HG03342 (cell line): ENCODE data around the gene DCC.

ENCODE experiments used
- ATAC-seq: cut with Tn5 transposase; IDR thresholded peaks from one replicate; pipeline ENCODE4 v1.9.1; 2021; ENCODE audit warnings: mild to moderate bottlenecking, moderate library complexity; ENCODE audit not compliant: unreplicated experiment

DCC gene

GRCh38 chr18:52764316-52764715 lies 424.3 kb downstream of the DCC start:
- no peak for ATAC-seq

GRCh38 chr18:52766002-52766545 lies 426.1 kb downstream of the DCC start:
- no peak for ATAC-seq

- no peak for ATAC-seq
Measured at GRCh38 chr18:52781113-52781512, 441.1 kb downstream of the DCC start.

- ATAC-seq, result no peak
Measured at GRCh38 chr18:52791321-52791720, 451.3 kb downstream of the DCC start.

GRCh38 chr18:52812834-52813233 lies 472.8 kb downstream of the DCC start:
- no peak for ATAC-seq

- no peak for ATAC-seq
Measured at GRCh38 chr18:52813635-52814416, 473.8 kb downstream of the DCC start.

GRCh38 chr18:52815651-52816050 lies 475.7 kb downstream of the DCC start:
- ATAC-seq, result no peak

GRCh38 chr18:52816121-52816520 lies 476.1 kb downstream of the DCC start:
- ATAC-seq, result no peak

- no peak for ATAC-seq
Measured at GRCh38 chr18:52822160-52822559, 482.2 kb downstream of the DCC start.

- no peak for ATAC-seq
Measured at GRCh38 chr18:52824126-52824525, 484.1 kb downstream of the DCC start.

GRCh38 chr18:52826994-52827393 lies 487.0 kb downstream of the DCC start:
- ATAC-seq, result no peak

GRCh38 chr18:52829320-52829719 lies 489.3 kb downstream of the DCC start:
- ATAC-seq, result no peak

- ATAC-seq, result no peak
Measured at GRCh38 chr18:52829876-52830405, 489.9 kb downstream of the DCC start.

GRCh38 chr18:52844323-52844722 lies 504.3 kb downstream of the DCC start:
- ATAC-seq, result no peak

GRCh38 chr18:52845036-52845435 lies 505.0 kb downstream of the DCC start:
- no peak for ATAC-seq

GRCh38 chr18:52850031-52850560 lies 510.1 kb downstream of the DCC start:
- ATAC-seq, result no peak

GRCh38 chr18:52861558-52861957 lies 521.6 kb downstream of the DCC start:
- ATAC-seq, result no peak

GRCh38 chr18:52869349-52869923 lies 529.4 kb downstream of the DCC start:
- ATAC-seq, result no peak

GRCh38 chr18:52869942-52870907 lies 530.2 kb downstream of the DCC start:
- no peak for ATAC-seq

- no peak for ATAC-seq
Measured at GRCh38 chr18:52874774-52875173, 534.8 kb downstream of the DCC start.

- ATAC-seq, result no peak
Measured at GRCh38 chr18:52875725-52876124, 535.7 kb downstream of the DCC start.
